GM12874 (cell line): ENCODE results near the gene ARMCX1.

Experiments
- CTCF ChIP-seq: IDR thresholded peaks from 2 replicates; pipeline ENCODE4 v1.5.1; 2011; ENCODE audit warnings: low read depth, mild to moderate bottlenecking, control low read depth, low read length, moderate library complexity; ENCODE audit not compliant: insufficient read depth

The ARMCX1 gene

GRCh38 chrX:101550362-101550750 lies at the start of gene ARMCX1:
Gene ARMCX1, plus strand, starts transcription at chrX:101550547. Its CDS starts 2,384 bp downstream, at chrX:101552931.
- no peak for TF ChIP-seq CTCF

- TF ChIP-seq CTCF = no peak
Observed at GRCh38 chrX:101507372-101507771, 43.0 kb upstream of the ARMCX1 start.

GRCh38 chrX:101507986-101508385 lies 42.4 kb upstream of the ARMCX1 start:
- TF ChIP-seq CTCF = no peak

- no peak for TF ChIP-seq CTCF
Observed at GRCh38 chrX:101530944-101531343, 19.4 kb upstream of the ARMCX1 start.

- TF ChIP-seq CTCF = no peak
Observed at GRCh38 chrX:101539116-101539515, 11.2 kb upstream of the ARMCX1 start.

- no peak for TF ChIP-seq CTCF
Observed at GRCh38 chrX:101550751-101551379, 518 bp downstream of the ARMCX1 start.

GRCh38 chrX:101551380-101551767 lies 1.0 kb downstream of the ARMCX1 start:
- no peak for TF ChIP-seq CTCF
